CD4-positive, alpha-beta T cell (primary cell): ENCODE measurements around the gene LY9. TPM values are rescaled to one million over a fixed set of nuclear protein-coding genes. Genes with fewer than 3 reads are reported as not detected.

ENCODE experiments used
- ATAC-seq: fragments of 200-7000 bp; cut with Tn5 transposase; one replicate; pipeline ENCODE4 v1.10.0; 2022; ENCODE audit warnings: mild to moderate bottlenecking; ENCODE audit not compliant: poor library complexity
- CTCF ChIA-PET: fragments of 350-600 bp; sonication (Branson Sonifier 250); formaldehyde crosslinking; loops from one replicate; lab custom pipeline; 2021; ENCODE audit warnings: antibody characterized with exemption, inconsistent platforms; lab: Charles Lee
- POLR2A ChIA-PET: fragments of 350-600 bp; sonication (Branson Sonifier 250); formaldehyde crosslinking; loops from one replicate; lab custom pipeline; 2021; ENCODE audit warnings: antibody characterized with exemption, inconsistent platforms; lab: Charles Lee
- DNase-seq, 14 experiments: peaks; one replicate each; pipeline ENCODE4 v3.0.0-alpha.2; 2013 to 2020; ENCODE audit warnings: mixed read lengths in 2 of 14
- H3K27ac ChIP-seq, 2 donors: one replicate each; pipeline versions ENCODE4 v1.5.1 to v1.7.0; 2013; ENCODE audit warnings: low read length in 2 of 2, low read depth in 1 of 2, mild to moderate bottlenecking in 1 of 2
- H3K27me3 ChIP-seq, 2 experiments: 1 replicate in 1 of 2; 2 replicates in 1 of 2; pipeline versions ENCODE4 v1.6.1 to v1.7.0; 2013; ENCODE audit warnings: low read length in 2 of 2, control low read depth in 1 of 2, mild to moderate bottlenecking in 1 of 2, moderate library complexity in 1 of 2; ENCODE audit not compliant: insufficient read depth in 2 of 2, control insufficient read depth in 1 of 2
- H3K36me3 ChIP-seq: one replicate; pipeline ENCODE4 v1.6.1; 2013; ENCODE audit warnings: low read length, control low read depth; ENCODE audit not compliant: insufficient read depth
- H3K4me1 ChIP-seq: one replicate; pipeline ENCODE4 v1.6.1; 2013; ENCODE audit warnings: low read length, control low read depth; ENCODE audit not compliant: insufficient read depth
- H3K4me3 ChIP-seq: one replicate; pipeline ENCODE4 v1.5.1; 2013; ENCODE audit warnings: mild to moderate bottlenecking, low read length, moderate library complexity
- H3K9me3 ChIP-seq, 2 experiments: 1 replicate in 1 of 2; 2 replicates in 1 of 2; pipeline versions ENCODE4 v1.6.1 to v1.7.0; 2013; ENCODE audit warnings: low read length in 2 of 2, mild to moderate bottlenecking in 2 of 2, control low read depth in 1 of 2, moderate library complexity in 1 of 2; ENCODE audit not compliant: control insufficient read depth in 1 of 2, insufficient read depth in 1 of 2
- H3K27ac Mint-ChIP-seq: one replicate; pipeline ENCODE4 v1.8.0; 2020; ENCODE audit warnings: mixed read lengths
- H3K27me3 Mint-ChIP-seq: one replicate; pipeline ENCODE4 v1.8.0; 2021; ENCODE audit warnings: mixed read lengths
- H3K36me3 Mint-ChIP-seq: one replicate; pipeline ENCODE4 v1.8.0; 2021; ENCODE audit warnings: low read depth, mixed read lengths
- H3K4me1 Mint-ChIP-seq: one replicate; pipeline ENCODE4 v1.8.0; 2021; ENCODE audit warnings: low read depth, mixed read lengths
- H3K4me3 Mint-ChIP-seq: one replicate; pipeline ENCODE4 v1.8.0; 2020; ENCODE audit warnings: mild to moderate bottlenecking, mixed read lengths
- H3K9me3 Mint-ChIP-seq: one replicate; pipeline ENCODE4 v1.8.0; 2020; ENCODE audit warnings: mixed read lengths
- CTCF ChIP-seq: fragments of 200-600 bp; IDR thresholded peaks from one replicate; pipeline ENCODE4 v1.8.0; 2022; ENCODE audit warnings: antibody characterized with exemption, mild to moderate bottlenecking
- intact Hi-C, 2 experiments: fragments of 100-400 bp; cut with DNase I in 1 of 2; cut with micrococcal nuclease in 1 of 2; formaldehyde crosslinking; loops; one replicate each; pipeline versions ENCODE4 v1.15.1 to v1.9.0; 2023 to 2025; cut with DNase I, micrococcal nuclease
- total RNA-seq, 174 experiments: library from RNA in 2 of 174; stranded (reverse) in 2 of 174; gene quantifications; one replicate each; pipeline ENCODE4 v1.2.3 and lab custom pipeline; 2021 to 2026

The LY9 gene
- total RNA-seq, 2 experiments from 2014 or later, result 124 TPM

GRCh38 chr1:160755461-160755860 lies 40.5 kb upstream of the LY9 start:
- Histone ChIP-seq H3K27ac (no peak overlapping the region), H3K9me3 (no peaks in the 10 kb centered on the region), H3K4me3 (no peak overlapping the region), H3K4me1 (peaks cover 17% of the 10 kb centered on the region), H3K36me3 (no peaks in the 10 kb centered on the region), H3K27me3 (no peaks in the 10 kb centered on the region)
- Mint-ChIP-seq H3K4me3 (no peak overlapping the region), H3K27me3 (no peaks in the 10 kb centered on the region), H3K4me1 (peaks cover 4% of the 10 kb centered on the region), H3K9me3 (no peaks in the 10 kb centered on the region), H3K27ac (no peak overlapping the region), H3K36me3 (no peaks in the 10 kb centered on the region)
- TF ChIP-seq CTCF, result no peak
- no peak for DNase-seq
- POLR2A ChIA-PET, result interaction anchor here (0.7 to 1.5 kb wide), 3 partner anchors 11 to 131 kb away, joined by 3 to 5 read pairs (median 3); no protein-coding TSS in a partner anchor
- CTCF ChIA-PET, result no interaction called here
- intact Hi-C loops, result no loop called here
- no peak for ATAC-seq

GRCh38 chr1:160755911-160756848 lies 39.8 kb upstream of the LY9 start:
- Mint-ChIP-seq H3K36me3 (no peaks in the 10 kb centered on the region), H3K4me3 (no peak overlapping the region), H3K4me1 (peaks cover 4% of the 10 kb centered on the region), H3K27me3 (no peaks in the 10 kb centered on the region), H3K27ac (no peak overlapping the region), H3K9me3 (no peaks in the 10 kb centered on the region)
- intact Hi-C loops, result no loop called here
- Histone ChIP-seq H3K4me3 (no peak overlapping the region), H3K9me3 (no peaks in the 10 kb centered on the region), H3K27ac (no peak overlapping the region), H3K4me1 (peaks cover 17% of the 10 kb centered on the region), H3K27me3 (no peaks in the 10 kb centered on the region), H3K36me3 (no peaks in the 10 kb centered on the region)
- DNase-seq (peak in 3 of 14 experiments; percentile 56 to 82 (median 59)), ATAC-seq (peak; percentile 26)
- TF ChIP-seq CTCF, result no peak
- ChIA-PET POLR2A (interaction anchor here (1.0 to 1.5 kb wide), 2 partner anchors 10 to 12 kb away, joined by 3 to 5 read pairs; no protein-coding TSS in a partner anchor), CTCF (interaction anchor here (1.1 kb wide), 1 partner anchor 13 kb away, joined by 3 read pairs; no protein-coding TSS in a partner anchor)

GRCh38 chr1:160756849-160757201 lies 39.1 kb upstream of the LY9 start:
- ATAC-seq (no peak), DNase-seq (peak in 1 of 14 experiments; percentile 40)
- Histone ChIP-seq H3K27me3 (no peaks in the 10 kb centered on the region), H3K27ac (no peak overlapping the region), H3K9me3 (no peaks in the 10 kb centered on the region), H3K36me3 (no peaks in the 10 kb centered on the region), H3K4me1 (peaks cover 14% of the 10 kb centered on the region), H3K4me3 (no peak overlapping the region)
- TF ChIP-seq CTCF, result no peak
- no peaks in the 10 kb centered on the region for H3K36me3 Mint-ChIP-seq
- intact Hi-C loops, result no loop called here
- no peaks in the 10 kb centered on the region for H3K27me3 Mint-ChIP-seq
- H3K4me1 Mint-ChIP-seq, result no peaks in the 10 kb centered on the region
- no peak overlapping the region for H3K27ac Mint-ChIP-seq
- ChIA-PET CTCF (interaction anchor here (1.1 kb wide), 1 partner anchor 12 kb away, joined by 3 read pairs; no protein-coding TSS in a partner anchor), POLR2A (interaction anchor here (1.5 kb wide), 1 partner anchor 13 kb away, joined by 3 read pairs; no protein-coding TSS in a partner anchor)
- H3K4me3 Mint-ChIP-seq, result no peak overlapping the region
- no peaks in the 10 kb centered on the region for H3K9me3 Mint-ChIP-seq
